VCaP (cell line): ENCODE data around the gene CARD9.

Experiments
- H3K27ac ChIP-seq: fragments of 450-650 bp; 2 replicates; pipeline ENCODE4 v1.5.1; 2017
- TF ChIP-seq, protein P1 (sequence below): fragments of 450-650 bp; conservative IDR thresholded peaks from 2 replicates; pipeline ENCODE4 v1.5.1; 2017; ENCODE audit warnings: mild to moderate bottlenecking, moderate library complexity

The CARD9 gene

DNA sequence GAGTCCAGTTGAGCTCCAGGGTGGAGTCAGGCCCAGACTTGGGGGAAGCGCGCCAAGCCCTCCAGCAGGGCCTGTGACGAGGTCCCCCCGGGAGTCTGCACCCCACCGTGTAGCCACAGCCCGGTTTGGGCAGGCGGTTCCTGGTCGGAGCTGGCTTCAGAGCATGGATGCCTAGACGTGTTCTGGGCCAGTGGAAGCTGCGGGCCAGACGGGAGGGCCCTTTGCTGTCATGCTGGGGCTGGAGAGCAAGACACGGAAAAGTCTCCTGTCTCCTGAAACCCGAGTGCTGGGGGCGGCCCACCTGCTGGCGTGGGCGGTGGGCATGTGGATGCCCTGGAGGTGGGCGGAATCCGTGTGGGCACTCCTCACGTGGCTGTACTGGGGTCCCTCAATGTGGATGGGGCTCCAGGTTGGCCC lies 44.2 kb downstream of the CARD9 start:
- TF ChIP-seq, protein P1, sequence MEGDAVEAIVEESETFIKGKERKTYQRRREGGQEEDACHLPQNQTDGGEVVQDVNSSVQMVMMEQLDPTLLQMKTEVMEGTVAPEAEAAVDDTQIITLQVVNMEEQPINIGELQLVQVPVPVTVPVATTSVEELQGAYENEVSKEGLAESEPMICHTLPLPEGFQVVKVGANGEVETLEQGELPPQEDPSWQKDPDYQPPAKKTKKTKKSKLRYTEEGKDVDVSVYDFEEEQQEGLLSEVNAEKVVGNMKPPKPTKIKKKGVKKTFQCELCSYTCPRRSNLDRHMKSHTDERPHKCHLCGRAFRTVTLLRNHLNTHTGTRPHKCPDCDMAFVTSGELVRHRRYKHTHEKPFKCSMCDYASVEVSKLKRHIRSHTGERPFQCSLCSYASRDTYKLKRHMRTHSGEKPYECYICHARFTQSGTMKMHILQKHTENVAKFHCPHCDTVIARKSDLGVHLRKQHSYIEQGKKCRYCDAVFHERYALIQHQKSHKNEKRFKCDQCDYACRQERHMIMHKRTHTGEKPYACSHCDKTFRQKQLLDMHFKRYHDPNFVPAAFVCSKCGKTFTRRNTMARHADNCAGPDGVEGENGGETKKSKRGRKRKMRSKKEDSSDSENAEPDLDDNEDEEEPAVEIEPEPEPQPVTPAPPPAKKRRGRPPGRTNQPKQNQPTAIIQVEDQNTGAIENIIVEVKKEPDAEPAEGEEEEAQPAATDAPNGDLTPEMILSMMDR: no peak
- peak overlapping the region; percentile 84 for H3K27ac ChIP-seq

DNA sequence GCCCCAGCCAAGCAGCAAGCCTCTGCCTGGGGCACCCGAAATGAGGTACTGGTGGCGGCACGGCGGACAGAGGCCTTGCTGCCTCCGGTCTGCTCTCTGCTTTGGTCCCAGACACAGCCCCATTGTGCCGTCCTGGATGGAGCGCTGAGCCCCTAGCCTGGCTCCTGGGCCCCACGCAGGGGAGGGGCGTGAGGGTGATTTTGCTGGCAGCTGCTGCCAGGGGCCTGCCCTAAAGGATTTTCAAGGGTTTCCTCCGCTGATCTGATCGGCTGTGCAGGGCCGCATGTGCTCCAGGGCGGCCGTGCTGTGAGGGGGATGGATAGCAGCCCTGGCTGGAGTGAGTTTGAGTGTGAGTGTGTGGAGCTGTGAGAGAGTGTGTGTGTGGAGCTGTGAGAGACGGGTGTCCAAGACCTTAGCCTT lies 44.8 kb downstream of the CARD9 start:
- TF ChIP-seq, protein P1: no peak
- peak overlapping the region; percentile 84 for H3K27ac ChIP-seq

DNA sequence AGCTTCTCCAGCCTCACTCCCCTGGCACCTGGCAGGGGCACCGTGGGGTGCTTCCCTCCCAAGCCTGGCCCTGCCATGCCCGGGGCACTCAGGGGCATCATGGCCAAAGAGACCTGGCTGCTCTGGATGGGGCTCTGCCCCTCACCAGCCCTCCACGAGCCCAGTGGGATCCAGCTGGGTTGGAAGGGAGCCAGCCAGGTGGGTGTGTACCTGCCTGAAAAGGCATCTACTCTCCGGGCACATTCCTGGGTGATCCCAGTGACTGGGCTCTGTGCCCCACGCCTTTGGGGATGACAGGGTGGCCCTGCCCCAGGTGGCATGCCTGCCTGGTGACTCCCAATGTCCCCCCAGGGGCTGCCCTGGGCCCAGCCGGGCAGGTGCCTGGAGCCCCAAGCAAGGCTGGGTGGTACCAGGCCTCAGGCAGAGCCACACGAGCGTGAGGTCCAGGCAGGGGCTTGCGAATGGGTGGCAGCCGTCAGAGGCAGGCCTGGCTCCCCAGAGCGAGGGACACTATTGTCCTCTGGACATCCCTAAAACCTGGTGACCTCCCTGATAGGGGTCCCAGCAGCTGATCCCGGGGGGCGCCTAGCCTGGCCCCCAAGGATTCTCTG lies 45.4 kb downstream of the CARD9 start:
- H3K27ac ChIP-seq: peak overlapping the region; percentile 84
- TF ChIP-seq, protein P1: no peak

DNA sequence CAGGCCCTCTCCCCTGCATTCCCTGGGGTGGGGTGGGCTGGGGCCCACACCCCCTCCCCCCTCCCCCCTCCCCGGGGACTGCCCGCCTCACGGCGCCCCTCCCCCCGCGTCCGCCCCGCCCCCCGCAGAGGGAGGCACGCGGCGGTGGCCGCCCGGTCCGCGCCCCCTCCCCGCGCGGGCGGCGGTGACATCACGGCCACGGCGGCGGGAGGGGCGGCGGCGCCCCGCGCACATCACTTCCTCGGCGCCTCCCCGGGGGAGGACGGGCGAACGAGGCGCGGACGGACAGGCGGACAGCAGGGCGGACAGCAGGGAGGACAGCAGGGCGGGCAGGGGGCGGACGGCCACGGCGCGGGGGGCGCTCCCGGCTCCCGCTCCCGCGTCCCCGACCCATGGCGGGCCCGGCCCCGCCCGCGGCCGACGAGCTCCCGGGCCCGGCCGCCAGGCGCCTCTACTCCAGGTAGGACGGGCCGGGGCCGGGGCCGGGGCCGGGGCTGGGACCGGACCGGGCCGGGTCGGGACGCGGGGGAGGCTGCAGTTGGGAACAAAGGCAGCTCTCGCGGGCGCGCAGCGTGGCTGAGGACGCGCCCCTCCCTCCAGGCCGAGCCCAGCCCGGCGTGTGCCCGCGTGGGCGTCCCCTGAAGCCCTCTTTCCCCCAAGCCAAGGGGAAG lies 46.0 kb downstream of the CARD9 start, which contains the start of gene GPSM1:
Gene GPSM1 (plus strand): TSS at position 236 of the 671 bp plus-strand sequence. CDS start 157 bp downstream, at position 393.
- H3K27ac ChIP-seq: peak within 1 kb of the TSS; percentile 84
- TF ChIP-seq, protein P1: no peak

DNA sequence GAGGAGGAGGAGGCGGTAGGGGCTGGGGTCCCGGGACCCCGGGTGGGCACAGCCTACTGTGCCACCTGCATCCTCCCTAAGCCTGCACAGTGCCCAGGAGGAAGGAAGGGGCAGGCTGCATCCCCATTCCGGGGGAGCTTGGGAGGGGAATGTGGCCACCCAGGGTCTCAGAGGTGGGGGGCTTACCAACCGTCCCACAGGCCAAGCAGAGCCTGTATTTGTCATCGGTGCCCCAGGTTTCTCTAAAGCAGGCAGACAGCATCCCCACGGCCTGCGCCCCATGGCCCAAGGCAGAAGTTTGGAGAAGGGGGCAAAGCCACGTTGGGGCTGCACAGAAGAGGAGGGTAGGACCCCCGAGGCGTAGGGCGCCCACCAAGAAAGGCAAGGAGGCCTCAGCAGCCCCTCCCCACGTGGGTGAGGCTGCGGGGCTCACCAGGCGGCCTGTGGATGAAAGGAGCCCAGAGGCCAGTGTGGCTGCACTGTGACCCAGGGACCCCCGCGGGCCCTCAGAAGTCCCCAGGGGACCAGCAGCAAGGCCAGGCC lies 46.6 kb downstream of the CARD9 start:
- H3K27ac ChIP-seq: peak overlapping the region; percentile 84
- TF ChIP-seq, protein P1: no peak

DNA sequence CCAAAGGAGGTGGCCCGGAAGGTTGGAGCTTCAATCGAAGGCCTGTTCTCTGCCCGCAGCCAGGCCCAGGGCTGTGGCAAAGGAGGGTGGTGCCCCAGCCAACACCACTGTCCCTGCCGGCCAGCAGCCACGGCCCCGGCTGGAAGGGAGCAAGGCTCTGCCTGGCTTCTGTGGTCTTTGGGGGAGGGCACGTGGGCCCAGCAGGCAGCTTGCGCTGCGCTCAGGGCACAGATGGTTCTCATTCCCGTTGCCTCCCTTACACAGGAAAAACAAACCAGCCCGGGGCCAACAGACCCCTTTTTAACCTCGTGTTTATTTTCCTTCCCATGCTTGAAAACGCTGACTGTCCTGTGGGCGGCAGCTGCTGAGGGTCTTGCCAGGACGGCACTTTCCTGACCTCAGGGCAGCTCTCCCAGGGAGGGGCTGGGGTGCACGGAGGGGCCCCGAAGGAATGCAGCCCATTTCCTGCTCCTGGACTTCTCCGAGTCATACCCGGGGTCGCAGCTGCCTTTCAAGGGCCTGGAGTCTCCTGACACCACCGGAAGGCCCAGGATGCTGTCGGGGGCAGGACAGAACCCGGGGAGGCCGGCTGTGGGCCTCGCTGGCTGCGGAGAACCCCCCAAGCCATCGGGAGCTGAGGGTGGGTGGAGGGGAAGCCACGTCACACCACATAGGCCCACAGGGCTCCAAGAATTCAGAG lies 47.3 kb downstream of the CARD9 start:
- H3K27ac ChIP-seq: peak overlapping the region; percentile 84
- TF ChIP-seq, protein P1: no peak

DNA sequence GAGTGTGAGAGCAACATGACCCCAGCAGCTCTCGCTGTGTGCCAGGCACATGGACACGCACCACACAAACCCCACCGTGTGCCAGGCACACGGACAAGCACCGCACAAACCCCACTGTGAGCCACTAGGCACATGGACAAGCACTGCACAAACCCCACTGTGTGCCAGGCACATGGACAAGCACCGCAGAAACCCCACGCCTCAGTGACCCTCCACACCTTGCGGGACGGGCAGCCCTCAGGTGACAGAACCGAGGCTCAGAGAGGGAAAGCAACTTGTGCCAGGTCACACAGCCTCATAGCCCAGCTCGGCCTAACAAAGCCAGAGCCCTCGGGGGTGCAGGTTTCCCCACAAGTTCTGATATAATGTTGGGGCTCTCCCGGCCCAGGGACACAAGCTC lies 48.1 kb downstream of the CARD9 start:
- no peak overlapping the region for H3K27ac ChIP-seq
- TF ChIP-seq, protein P1: no peak
